HL-60 (cell line): ENCODE measurements around the gene ARMC9.

Source experiments
- DNase-seq, 2 experiments: peaks; one replicate each; pipeline ENCODE4 v3.0.0-alpha.2; 2010 to 2020; ENCODE audit warnings: low read depth in 1 of 2, low spot score in 1 of 2
- H3K27ac ChIP-seq: fragments of 250-450 bp; sonication (Bioruptor Pico); replicated peaks from 2 replicates; pipeline ENCODE4 v1.5.1; 2020; ENCODE audit warnings: mild to moderate bottlenecking, moderate library complexity
- H3K27me3 ChIP-seq: fragments of 250-450 bp; sonication (Bioruptor Pico); 2 replicates; pipeline ENCODE4 v1.5.1; 2021; ENCODE audit warnings: mild to moderate bottlenecking, moderate library complexity; ENCODE audit not compliant: insufficient read depth, poor library complexity, severe bottlenecking
- H3K4me3 ChIP-seq: replicated peaks from 2 replicates; pipeline ENCODE4 v1.5.1; 2011; ENCODE audit warnings: mild to moderate bottlenecking, control low read depth, low read length; ENCODE audit not compliant: insufficient read depth
- GABPA ChIP-seq: IDR thresholded peaks from 2 replicates; pipeline ENCODE4 v1.6.1; 2012; ENCODE audit warnings: low read depth
- POLR2AphosphoS5 ChIP-seq: IDR thresholded peaks from 2 replicates; pipeline ENCODE4 v1.6.1; 2012; ENCODE audit warnings: low read depth
- SPI1 ChIP-seq: IDR thresholded peaks from 2 replicates; pipeline ENCODE4 v1.6.1; 2012; ENCODE audit warnings: low read depth, mild to moderate bottlenecking, borderline replicate concordance
- TF ChIP-seq, protein P1 (sequence below): IDR thresholded peaks from 2 replicates; pipeline ENCODE4 v1.6.1; 2012; ENCODE audit warnings: low read depth; ENCODE audit not compliant: insufficient replicate concordance
- TF ChIP-seq, protein P2 (sequence below): IDR thresholded peaks from one replicate; pipeline ENCODE4 v1.5.1; 2011; ENCODE audit warnings: low read length, control low read depth, inconsistent platforms; ENCODE audit not compliant: insufficient read depth

The ARMC9 gene

DNA sequence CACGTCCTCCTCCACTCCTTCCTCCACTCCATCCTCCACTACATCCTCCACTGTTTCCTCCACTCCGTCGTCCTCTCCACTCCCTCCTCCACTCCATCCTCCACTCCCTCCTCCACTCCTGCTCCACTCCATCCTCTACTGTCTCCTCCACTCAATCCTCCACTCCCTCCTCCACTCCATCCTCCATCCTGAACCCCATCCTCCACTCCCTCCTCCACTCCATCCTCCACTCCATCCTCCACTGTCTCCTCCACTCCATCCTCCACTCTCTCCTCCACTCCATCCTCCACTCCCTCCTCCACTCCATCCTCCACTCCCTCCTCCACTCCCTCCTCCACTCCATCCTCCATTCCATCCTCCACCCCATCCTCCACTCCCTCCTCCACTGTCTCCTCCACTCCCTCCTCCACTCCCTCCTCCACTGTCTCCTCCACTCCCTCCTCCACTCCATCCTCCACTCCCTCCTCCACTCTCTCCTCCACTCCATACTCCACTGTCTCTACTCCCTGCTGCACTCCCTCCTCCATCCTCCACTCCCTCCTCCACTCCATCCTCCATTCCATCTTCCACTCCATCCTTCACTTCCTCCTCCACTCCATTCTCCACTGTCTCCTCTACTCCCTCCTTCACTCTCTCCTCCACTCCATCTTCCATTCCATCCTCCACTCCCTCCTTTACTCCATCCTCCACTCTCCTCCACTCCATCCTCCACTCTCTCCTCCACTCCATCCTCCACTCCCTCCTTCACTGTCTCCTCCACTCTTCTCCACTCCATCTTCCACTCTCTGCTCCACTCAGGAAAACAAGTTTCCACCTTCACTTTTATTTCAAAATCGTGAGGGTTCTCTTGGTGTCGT lies 182.8 kb downstream of the ARMC9 start:
- DNase-seq = no peak
- Histone ChIP-seq H3K27me3 (no peaks in the 10 kb centered on the region), H3K27ac (no peak overlapping the region), H3K4me3 (no peak overlapping the region)
- TF ChIP-seq, protein P1, sequence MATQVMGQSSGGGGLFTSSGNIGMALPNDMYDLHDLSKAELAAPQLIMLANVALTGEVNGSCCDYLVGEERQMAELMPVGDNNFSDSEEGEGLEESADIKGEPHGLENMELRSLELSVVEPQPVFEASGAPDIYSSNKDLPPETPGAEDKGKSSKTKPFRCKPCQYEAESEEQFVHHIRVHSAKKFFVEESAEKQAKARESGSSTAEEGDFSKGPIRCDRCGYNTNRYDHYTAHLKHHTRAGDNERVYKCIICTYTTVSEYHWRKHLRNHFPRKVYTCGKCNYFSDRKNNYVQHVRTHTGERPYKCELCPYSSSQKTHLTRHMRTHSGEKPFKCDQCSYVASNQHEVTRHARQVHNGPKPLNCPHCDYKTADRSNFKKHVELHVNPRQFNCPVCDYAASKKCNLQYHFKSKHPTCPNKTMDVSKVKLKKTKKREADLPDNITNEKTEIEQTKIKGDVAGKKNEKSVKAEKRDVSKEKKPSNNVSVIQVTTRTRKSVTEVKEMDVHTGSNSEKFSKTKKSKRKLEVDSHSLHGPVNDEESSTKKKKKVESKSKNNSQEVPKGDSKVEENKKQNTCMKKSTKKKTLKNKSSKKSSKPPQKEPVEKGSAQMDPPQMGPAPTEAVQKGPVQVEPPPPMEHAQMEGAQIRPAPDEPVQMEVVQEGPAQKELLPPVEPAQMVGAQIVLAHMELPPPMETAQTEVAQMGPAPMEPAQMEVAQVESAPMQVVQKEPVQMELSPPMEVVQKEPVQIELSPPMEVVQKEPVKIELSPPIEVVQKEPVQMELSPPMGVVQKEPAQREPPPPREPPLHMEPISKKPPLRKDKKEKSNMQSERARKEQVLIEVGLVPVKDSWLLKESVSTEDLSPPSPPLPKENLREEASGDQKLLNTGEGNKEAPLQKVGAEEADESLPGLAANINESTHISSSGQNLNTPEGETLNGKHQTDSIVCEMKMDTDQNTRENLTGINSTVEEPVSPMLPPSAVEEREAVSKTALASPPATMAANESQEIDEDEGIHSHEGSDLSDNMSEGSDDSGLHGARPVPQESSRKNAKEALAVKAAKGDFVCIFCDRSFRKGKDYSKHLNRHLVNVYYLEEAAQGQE = no peak
- TF ChIP-seq, protein P2, sequence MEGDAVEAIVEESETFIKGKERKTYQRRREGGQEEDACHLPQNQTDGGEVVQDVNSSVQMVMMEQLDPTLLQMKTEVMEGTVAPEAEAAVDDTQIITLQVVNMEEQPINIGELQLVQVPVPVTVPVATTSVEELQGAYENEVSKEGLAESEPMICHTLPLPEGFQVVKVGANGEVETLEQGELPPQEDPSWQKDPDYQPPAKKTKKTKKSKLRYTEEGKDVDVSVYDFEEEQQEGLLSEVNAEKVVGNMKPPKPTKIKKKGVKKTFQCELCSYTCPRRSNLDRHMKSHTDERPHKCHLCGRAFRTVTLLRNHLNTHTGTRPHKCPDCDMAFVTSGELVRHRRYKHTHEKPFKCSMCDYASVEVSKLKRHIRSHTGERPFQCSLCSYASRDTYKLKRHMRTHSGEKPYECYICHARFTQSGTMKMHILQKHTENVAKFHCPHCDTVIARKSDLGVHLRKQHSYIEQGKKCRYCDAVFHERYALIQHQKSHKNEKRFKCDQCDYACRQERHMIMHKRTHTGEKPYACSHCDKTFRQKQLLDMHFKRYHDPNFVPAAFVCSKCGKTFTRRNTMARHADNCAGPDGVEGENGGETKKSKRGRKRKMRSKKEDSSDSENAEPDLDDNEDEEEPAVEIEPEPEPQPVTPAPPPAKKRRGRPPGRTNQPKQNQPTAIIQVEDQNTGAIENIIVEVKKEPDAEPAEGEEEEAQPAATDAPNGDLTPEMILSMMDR = no peak
- TF ChIP-seq POLR2AphosphoS5 (no peak), SPI1 (no peak), GABPA (no peak)

GRCh38 chr2:231382116-231382515 lies 183.7 kb downstream of the ARMC9 start:
- no peak for DNase-seq
- no peak overlapping the region for H3K27ac ChIP-seq
- H3K4me3 ChIP-seq = no peak overlapping the region
- TF ChIP-seq GABPA (no peak), SPI1 (no peak), POLR2AphosphoS5 (no peak)
- TF ChIP-seq, protein P1 = no peak
- TF ChIP-seq, protein P2 = no peak
- no peaks in the 10 kb centered on the region for H3K27me3 ChIP-seq

- peak in 1 of 2 experiments; percentile 70 for DNase-seq
- H3K4me3 ChIP-seq = no peak overlapping the region
- TF ChIP-seq, protein P2 = no peak
- TF ChIP-seq POLR2AphosphoS5 = peak; percentile 63
- TF ChIP-seq SPI1 = no peak
- peak overlapping the region; percentile 61 for H3K27ac ChIP-seq
- no peaks in the 10 kb centered on the region for H3K27me3 ChIP-seq
Measured at GRCh38 chr2:231383416-231384108, 185.1 kb downstream of the ARMC9 start.
